ENCODE results near the gene MANF. TPM values are rescaled to one million over a fixed set of nuclear protein-coding genes. Genes with fewer than 3 reads are reported as not detected.

The MANF gene
- total RNA-seq (100 to 1,000 TPM in 2 of 9 donors, 10 to 100 TPM in 7; 16.1 to 281 (median 49.0) TPM), polyA plus RNA-seq (100 to 1,000 TPM in 1 of 3 donors, 10 to 100 TPM in 2; 18.9 to 306 (median 25.9) TPM)
- long read RNA-seq, donor 1, transcript MANF-204 (4 exons, 1,153 nt): major isoform, 34 of 49 reads
- long read RNA-seq, donor 1, transcript MANF-203 (2 exons, 436 nt): minor isoform, 15 of 49 reads
- long read RNA-seq, donor 1, partial matches to known transcripts: 0 of 49 reads
- long read RNA-seq, donor 1, other reads (novel, unspliced or antisense): 0 of 49 reads
- long read RNA-seq, donor 2, transcript MANF-203 (2 exons, 436 nt): minor isoform, 9 of 30 reads
- long read RNA-seq, donor 2, transcript MANF-204 (4 exons, 1,153 nt): major isoform, 18 of 30 reads
- long read RNA-seq, donor 2, partial matches to known transcripts: 0 of 30 reads
- long read RNA-seq, donor 2, other reads (novel, unspliced or antisense): 0 of 30 reads
- long read RNA-seq, donor 3, transcript MANF-203 (2 exons, 436 nt): minor isoform, 9 of 38 reads
- long read RNA-seq, donor 3, transcript MANF-204 (4 exons, 1,153 nt): major isoform, 27 of 38 reads
- long read RNA-seq, donor 3, partial matches to known transcripts: 0 of 38 reads
- long read RNA-seq, donor 3, other reads (novel, unspliced or antisense): 0 of 38 reads
- long read RNA-seq, donor 4, partial matches to known transcripts: 1 of 4 reads
- long read RNA-seq, donor 4, other reads (novel, unspliced or antisense): 0 of 4 reads
- long read RNA-seq, donor 5, transcript MANF-204 (4 exons, 1,153 nt): major isoform, 32 of 32 reads
- long read RNA-seq, donor 5, partial matches to known transcripts: 0 of 32 reads
- long read RNA-seq, donor 5, other reads (novel, unspliced or antisense): 0 of 32 reads
- long read RNA-seq, donor 6, partial matches to known transcripts: 1 of 3 reads
- long read RNA-seq, donor 6, other reads (novel, unspliced or antisense): 0 of 3 reads
- long read RNA-seq, donor 7, transcript MANF-203 (2 exons, 436 nt): minor isoform, 9 of 44 reads
- long read RNA-seq, donor 7, transcript MANF-204 (4 exons, 1,153 nt): major isoform, 19 of 44 reads
- long read RNA-seq, donor 7, partial matches to known transcripts: 14 of 44 reads
- long read RNA-seq, donor 7, other reads (novel, unspliced or antisense): 0 of 44 reads
- long read RNA-seq, donor 8, transcript MANF-203 (2 exons, 436 nt): minor isoform, 6 of 34 reads
- long read RNA-seq, donor 8, transcript MANF-204 (4 exons, 1,153 nt): major isoform, 27 of 34 reads
- long read RNA-seq, donor 8, partial matches to known transcripts: 0 of 34 reads
- long read RNA-seq, donor 8, other reads (novel, unspliced or antisense): 0 of 34 reads
- long read RNA-seq, donor 9, transcript MANF-204 (4 exons, 1,153 nt): major isoform, 11 of 13 reads
- long read RNA-seq, donor 9, partial matches to known transcripts: 0 of 13 reads
- long read RNA-seq, donor 9, other reads (novel, unspliced or antisense): 0 of 13 reads
- long read RNA-seq, donor 10, transcript MANF-204 (4 exons, 1,153 nt): major isoform, 13 of 14 reads
- long read RNA-seq, donor 10, partial matches to known transcripts: 0 of 14 reads
- long read RNA-seq, donor 10, other reads (novel, unspliced or antisense): 0 of 14 reads

GRCh38 chr3:51384726-51385473 is at the start of gene MANF:
Gene MANF, plus strand, starts transcription at chr3:51385291. Its CDS starts 52 bp downstream, at chr3:51385343.
- H3K4me3 ChIP-seq: peak within 1 kb of the TSS; percentile 82 to 98 (median 88)
- TF ChIP-seq CTCF (IDR thresholded peaks at IDR 0.05) (peak in 3 of 6 experiments; percentile 34 to 53 (median 47)), POLR2A (IDR thresholded peaks at IDR 0.05) (peak; percentile 87 to 95)
- intact Hi-C loops (cut with DNase I): loop anchor here in 1 of 2 donors (5.0 to 10.0 kb wide), 2 partner anchors 47 to 300 kb away; no protein-coding TSS in a partner anchor
- H3K9me3 ChIP-seq (replicated peaks in 1 of 3): no peaks in the 10 kb centered on the region
- H3K27ac ChIP-seq: peak within 1 kb of the TSS; percentile 26 to 95 (median 90)
- peak; percentile 97 to 99 (median 98) for DNase-seq
- WGBS, 4 donors: 0% methylated on average over 2 to 65 of the region's 65 CpGs
- H3K27me3 ChIP-seq: no peaks in the 10 kb centered on the region
- peaks cover 0 to 17% of the 10 kb centered on the region in 2 donors for H3K36me3 ChIP-seq (replicated peaks in 1 of 2)
- H3K4me1 ChIP-seq (replicated peaks in 1 of 2): peaks cover 10 to 37% of the 10 kb centered on the region in 2 donors

GRCh38 chr3:51336261-51336660 is 48.8 kb upstream of the MANF start:
- no peak overlapping the region for H3K4me3 ChIP-seq
- no peaks in the 10 kb centered on the region for H3K27me3 ChIP-seq
- intact Hi-C loops (cut with DNase I): no loop called here
- no peak for DNase-seq
- H3K9me3 ChIP-seq (replicated peaks in 1 of 3): no peaks in the 10 kb centered on the region
- H3K36me3 ChIP-seq (replicated peaks in 1 of 2): no peaks in the 10 kb centered on the region
- no peak overlapping the region for H3K27ac ChIP-seq
- no peak for TF ChIP-seq POLR2A (IDR thresholded peaks at IDR 0.05)
- no peak for TF ChIP-seq CTCF (IDR thresholded peaks at IDR 0.05)
- H3K4me1 ChIP-seq (replicated peaks in 1 of 2): peaks cover 19% of the 10 kb centered on the region in 2 donors
- 93 to 100% (median 98%) methylated on average over 1 of the region's 1 CpG for WGBS, 4 donors

GRCh38 chr3:51337666-51338065 is 47.4 kb upstream of the MANF start:
- peaks cover 19% of the 10 kb centered on the region in 2 donors for H3K4me1 ChIP-seq (replicated peaks in 1 of 2)
- WGBS, 4 donors: 50 to 100% (median 82%) methylated on average over 1 of the region's 1 CpG
- no peaks in the 10 kb centered on the region for H3K9me3 ChIP-seq (replicated peaks in 1 of 3)
- no peak overlapping the region for H3K4me3 ChIP-seq
- DNase-seq: no peak
- no peaks in the 10 kb centered on the region for H3K36me3 ChIP-seq (replicated peaks in 1 of 2)
- no peaks in the 10 kb centered on the region for H3K27me3 ChIP-seq
- intact Hi-C loops (cut with DNase I): no loop called here
- no peak for TF ChIP-seq POLR2A (IDR thresholded peaks at IDR 0.05)
- no peak overlapping the region for H3K27ac ChIP-seq

Measured in adrenal gland (tissue), 19 donors.